Measurements from ENCODE around the gene ERBB4. TPM values are rescaled to one million over a fixed set of nuclear protein-coding genes. Genes with fewer than 3 reads are reported as not detected.
"Not testable (repeated sequence)": the region's sequence is repeated elsewhere in the genome, so short reads cannot be mapped to it uniquely, and the experiment has no call there.

Gene ERBB4
- total and polyA plus RNA-seq, 7 experiments from 2014 or later: not detected

GRCh38 chr2:211568439-211568838 lies 970.2 kb downstream of the ERBB4 start:
- Histone ChIP-seq H3K4me3 (ENCODE audit: low read length) (no peak overlapping the region), H3K27ac (ENCODE audit: low read depth, low read length) (no peak overlapping the region), H3K27me3 (ENCODE audit: control insufficient read depth in 2 of 2, insufficient read depth in 2 of 2, low read length in 2 of 2) (no peaks in the 10 kb centered on the region), H3K4me1 (ENCODE audit: control insufficient read depth in 2 of 2, insufficient read depth in 2 of 2, low read length in 2 of 2) (no peaks in the 10 kb centered on the region), H3K36me3 (ENCODE audit: control insufficient read depth in 2 of 3, insufficient read depth in 3 of 3, low read length in 3 of 3) (no peaks in the 10 kb centered on the region), H3K9me3 (ENCODE audit: control insufficient read depth in 2 of 3, low read length in 3 of 3) (no peaks in the 10 kb centered on the region)
- H3K9me3 Mint-ChIP-seq: peaks cover 0 to 24% (median 4%) of the 10 kb centered on the region in 11 donors
- peaks cover 0 to 2% (median 0%) of the 10 kb centered on the region in 7 donors for H3K4me1 Mint-ChIP-seq
- DNase-seq (no peak), ATAC-seq (no peak)
- H3K27me3 Mint-ChIP-seq: no peaks in the 10 kb centered on the region
- H3K27ac Mint-ChIP-seq: no peak overlapping the region
- no peak overlapping the region for H3K4me3 Mint-ChIP-seq
- POLR2A ChIA-PET: no interaction called here
- intact Hi-C loops (cut with micrococcal nuclease): no loop called here
- CTCF ChIA-PET: no interaction called here
- H3K36me3 Mint-ChIP-seq: no peaks in the 10 kb centered on the region

- DNase-seq (no peak), ATAC-seq (no peak)
- Histone ChIP-seq H3K27ac (ENCODE audit: low read depth, low read length) (no peak overlapping the region), H3K36me3 (ENCODE audit: control insufficient read depth in 2 of 3, insufficient read depth in 3 of 3, low read length in 3 of 3) (no peaks in the 10 kb centered on the region), H3K9me3 (ENCODE audit: control insufficient read depth in 2 of 3, low read length in 3 of 3) (no peaks in the 10 kb centered on the region), H3K27me3 (ENCODE audit: control insufficient read depth in 2 of 2, insufficient read depth in 2 of 2, low read length in 2 of 2) (no peaks in the 10 kb centered on the region), H3K4me3 (ENCODE audit: low read length) (no peak overlapping the region), H3K4me1 (ENCODE audit: control insufficient read depth in 2 of 2, insufficient read depth in 2 of 2, low read length in 2 of 2) (no peaks in the 10 kb centered on the region)
- Mint-ChIP-seq H3K27me3 (no peaks in the 10 kb centered on the region), H3K9me3 (peaks cover 0 to 21% (median 0%) of the 10 kb centered on the region in 11 donors), H3K36me3 (no peaks in the 10 kb centered on the region), H3K4me3 (no peak overlapping the region), H3K4me1 (peaks cover 0 to 2% (median 0%) of the 10 kb centered on the region in 7 donors), H3K27ac (no peak overlapping the region)
- intact Hi-C loops (cut with micrococcal nuclease): no loop called here
- ChIA-PET CTCF (interaction anchor here (0.6 kb wide), 1 partner anchor 1116 kb away, joined by 4 read pairs; no protein-coding TSS in a partner anchor), POLR2A (no interaction called here)
Measured at GRCh38 chr2:211564441-211564840, 974.2 kb downstream of the ERBB4 start.

GRCh38 chr2:211545582-211545981 lies 993.0 kb downstream of the ERBB4 start:
- H3K9me3 Mint-ChIP-seq: peaks cover 0 to 7% (median 0%) of the 10 kb centered on the region in 11 donors
- H3K27ac ChIP-seq (ENCODE audit: low read depth, low read length): no peak overlapping the region
- no peak overlapping the region for H3K4me3 Mint-ChIP-seq
- no peak overlapping the region for H3K4me3 ChIP-seq (ENCODE audit: low read length)
- no peaks in the 10 kb centered on the region for H3K9me3 ChIP-seq (ENCODE audit: control insufficient read depth in 2 of 3, low read length in 3 of 3)
- H3K27ac Mint-ChIP-seq: no peak overlapping the region
- no peaks in the 10 kb centered on the region for H3K36me3 ChIP-seq (ENCODE audit: control insufficient read depth in 2 of 3, insufficient read depth in 3 of 3, low read length in 3 of 3)
- POLR2A ChIA-PET: no interaction called here
- intact Hi-C loops (cut with micrococcal nuclease): no loop called here
- no peak for ATAC-seq
- no peaks in the 10 kb centered on the region for H3K27me3 Mint-ChIP-seq
- H3K4me1 Mint-ChIP-seq: no peaks in the 10 kb centered on the region
- no peaks in the 10 kb centered on the region for H3K36me3 Mint-ChIP-seq
- CTCF ChIA-PET: no interaction called here
- no peak for DNase-seq
- no peaks in the 10 kb centered on the region for H3K27me3 ChIP-seq (ENCODE audit: control insufficient read depth in 2 of 2, insufficient read depth in 2 of 2, low read length in 2 of 2)
- H3K4me1 ChIP-seq (ENCODE audit: control insufficient read depth in 2 of 2, insufficient read depth in 2 of 2, low read length in 2 of 2): no peaks in the 10 kb centered on the region

- POLR2A ChIA-PET: no interaction called here
- ATAC-seq (no peak), DNase-seq (no peak)
- peaks cover 0 to 13% (median 0%) of the 10 kb centered on the region in 11 donors for H3K9me3 Mint-ChIP-seq
- H3K4me3 Mint-ChIP-seq: no peak overlapping the region
- no peaks in the 10 kb centered on the region for H3K36me3 ChIP-seq (ENCODE audit: control insufficient read depth in 2 of 3, insufficient read depth in 3 of 3, low read length in 3 of 3)
- no peak overlapping the region for H3K27ac Mint-ChIP-seq
- no peaks in the 10 kb centered on the region for H3K36me3 Mint-ChIP-seq
- no peaks in the 10 kb centered on the region for H3K27me3 Mint-ChIP-seq
- intact Hi-C loops (cut with micrococcal nuclease): no loop called here
- H3K4me1 Mint-ChIP-seq: no peaks in the 10 kb centered on the region
- H3K9me3 ChIP-seq (ENCODE audit: control insufficient read depth in 2 of 3, low read length in 3 of 3): no peaks in the 10 kb centered on the region
- no peak overlapping the region for H3K27ac ChIP-seq (ENCODE audit: low read depth, low read length)
- CTCF ChIA-PET: no interaction called here
- no peaks in the 10 kb centered on the region for H3K4me1 ChIP-seq (ENCODE audit: control insufficient read depth in 2 of 2, insufficient read depth in 2 of 2, low read length in 2 of 2)
- H3K27me3 ChIP-seq (ENCODE audit: control insufficient read depth in 2 of 2, insufficient read depth in 2 of 2, low read length in 2 of 2): no peaks in the 10 kb centered on the region
- H3K4me3 ChIP-seq (ENCODE audit: low read length): no peak overlapping the region
Measured at GRCh38 chr2:211534632-211535031, 1004.0 kb downstream of the ERBB4 start.

- H3K36me3 Mint-ChIP-seq, POLR2A ChIA-PET: not testable (repeated sequence)
Measured at GRCh38 chr2:211524248-211524647, 1014.4 kb downstream of the ERBB4 start.

GRCh38 chr2:211516537-211516936 lies 1022.1 kb downstream of the ERBB4 start:
- Histone ChIP-seq H3K27ac (ENCODE audit: low read depth, low read length) (no peak overlapping the region), H3K4me1 (ENCODE audit: control insufficient read depth in 2 of 2, insufficient read depth in 2 of 2, low read length in 2 of 2) (no peaks in the 10 kb centered on the region), H3K36me3 (ENCODE audit: control insufficient read depth in 2 of 3, insufficient read depth in 3 of 3, low read length in 3 of 3) (no peaks in the 10 kb centered on the region), H3K9me3 (ENCODE audit: control insufficient read depth in 2 of 3, low read length in 3 of 3) (no peaks in the 10 kb centered on the region), H3K4me3 (ENCODE audit: low read length) (no peak overlapping the region), H3K27me3 (ENCODE audit: control insufficient read depth in 2 of 2, insufficient read depth in 2 of 2, low read length in 2 of 2) (no peaks in the 10 kb centered on the region)
- no peak overlapping the region for H3K27ac Mint-ChIP-seq
- H3K4me1 Mint-ChIP-seq: no peaks in the 10 kb centered on the region
- DNase-seq (no peak), ATAC-seq (no peak)
- peaks cover 0 to 18% (median 1%) of the 10 kb centered on the region in 11 donors for H3K9me3 Mint-ChIP-seq
- H3K27me3 Mint-ChIP-seq: no peaks in the 10 kb centered on the region
- no peaks in the 10 kb centered on the region for H3K36me3 Mint-ChIP-seq
- ChIA-PET CTCF (no interaction called here), POLR2A (no interaction called here)
- no peak overlapping the region for H3K4me3 Mint-ChIP-seq
- intact Hi-C loops (cut with micrococcal nuclease): no loop called here

More at GRCh38 chr2:211524248-211524647, 1014.4 kb downstream of the ERBB4 start:
- H3K4me3 ChIP-seq (ENCODE audit: low read length); H3K27ac ChIP-seq (ENCODE audit: low read depth, low read length); H3K36me3 ChIP-seq (ENCODE audit: control insufficient read depth in 2 of 3, insufficient read depth in 3 of 3, low read length in 3 of 3); CTCF ChIA-PET; H3K27me3 Mint-ChIP-seq; H3K4me1 Mint-ChIP-seq; H3K9me3 ChIP-seq (ENCODE audit: control insufficient read depth in 2 of 3, low read length in 3 of 3); H3K4me1 ChIP-seq (ENCODE audit: control insufficient read depth in 2 of 2, insufficient read depth in 2 of 2, low read length in 2 of 2); intact Hi-C loops (cut with micrococcal nuclease); DNase-seq; H3K27me3 ChIP-seq (ENCODE audit: control insufficient read depth in 2 of 2, insufficient read depth in 2 of 2, low read length in 2 of 2); H3K4me3 Mint-ChIP-seq; ATAC-seq; H3K27ac Mint-ChIP-seq: not testable (repeated sequence)
- H3K9me3 Mint-ChIP-seq: peaks cover 0 to 29% (median 6%) of the 10 kb centered on the region in 11 donors

GRCh38 chr2:211514049-211514448 lies 1024.6 kb downstream of the ERBB4 start:
- Mint-ChIP-seq H3K4me1 (no peaks in the 10 kb centered on the region), H3K9me3 (peaks cover 0 to 12% (median 0%) of the 10 kb centered on the region in 11 donors), H3K36me3 (no peaks in the 10 kb centered on the region), H3K4me3 (no peak overlapping the region), H3K27ac (no peak overlapping the region), H3K27me3 (no peaks in the 10 kb centered on the region)
- Histone ChIP-seq H3K27ac (ENCODE audit: low read depth, low read length) (no peak overlapping the region), H3K27me3 (ENCODE audit: control insufficient read depth in 2 of 2, insufficient read depth in 2 of 2, low read length in 2 of 2) (no peaks in the 10 kb centered on the region), H3K36me3 (ENCODE audit: control insufficient read depth in 2 of 3, insufficient read depth in 3 of 3, low read length in 3 of 3) (no peaks in the 10 kb centered on the region), H3K9me3 (ENCODE audit: control insufficient read depth in 2 of 3, low read length in 3 of 3) (no peaks in the 10 kb centered on the region), H3K4me3 (ENCODE audit: low read length) (no peak overlapping the region), H3K4me1 (ENCODE audit: control insufficient read depth in 2 of 2, insufficient read depth in 2 of 2, low read length in 2 of 2) (no peaks in the 10 kb centered on the region)
- DNase-seq: no peak
- ChIA-PET POLR2A (no interaction called here), CTCF (no interaction called here)
- ATAC-seq: no peak
- intact Hi-C loops (cut with micrococcal nuclease): no loop called here
